SU-DHL-6 (cell line): ENCODE measurements around the gene TMEM231.

Source experiments
- EZH2phosphoT487 ChIP-seq: fragments of 200-600 bp; sonication (generic), shearing (Covaris generic); conservative IDR thresholded peaks from 2 replicates; pipeline ENCODE4 v1.6.1; 2018; ENCODE audit warnings: mild to moderate bottlenecking, antibody characterized with exemption, low read length, moderate library complexity, mixed read lengths
- TF ChIP-seq, protein P1 (sequence below): fragments of 200-600 bp; sonication (generic); IDR thresholded peaks from one replicate; pipeline ENCODE4 v1.5.1; 2017; ENCODE audit warnings: antibody characterized with exemption, mild to moderate bottlenecking, low read length, moderate library complexity; ENCODE audit not compliant: insufficient read depth, poor library complexity, severe bottlenecking

DNA sequence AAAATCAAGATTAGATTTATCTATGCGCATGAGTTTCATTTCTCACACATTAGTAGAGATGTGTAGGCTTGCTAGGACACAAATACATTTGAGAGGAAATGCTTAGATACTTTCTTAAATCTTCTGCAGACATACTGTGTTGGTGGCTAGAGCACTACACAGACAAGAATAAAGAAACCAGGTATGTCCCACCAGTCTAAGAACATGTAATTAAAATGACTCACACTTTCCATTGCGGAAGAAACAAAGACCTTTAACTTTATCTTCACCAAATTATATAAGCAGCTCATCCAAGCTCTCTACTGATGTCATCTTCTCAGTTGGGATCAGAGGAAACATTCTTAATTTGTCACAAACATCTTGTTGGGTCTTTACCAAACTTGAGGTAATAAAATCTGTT is 22.7 kb upstream of the TMEM231 start:
- TF ChIP-seq, protein P1, sequence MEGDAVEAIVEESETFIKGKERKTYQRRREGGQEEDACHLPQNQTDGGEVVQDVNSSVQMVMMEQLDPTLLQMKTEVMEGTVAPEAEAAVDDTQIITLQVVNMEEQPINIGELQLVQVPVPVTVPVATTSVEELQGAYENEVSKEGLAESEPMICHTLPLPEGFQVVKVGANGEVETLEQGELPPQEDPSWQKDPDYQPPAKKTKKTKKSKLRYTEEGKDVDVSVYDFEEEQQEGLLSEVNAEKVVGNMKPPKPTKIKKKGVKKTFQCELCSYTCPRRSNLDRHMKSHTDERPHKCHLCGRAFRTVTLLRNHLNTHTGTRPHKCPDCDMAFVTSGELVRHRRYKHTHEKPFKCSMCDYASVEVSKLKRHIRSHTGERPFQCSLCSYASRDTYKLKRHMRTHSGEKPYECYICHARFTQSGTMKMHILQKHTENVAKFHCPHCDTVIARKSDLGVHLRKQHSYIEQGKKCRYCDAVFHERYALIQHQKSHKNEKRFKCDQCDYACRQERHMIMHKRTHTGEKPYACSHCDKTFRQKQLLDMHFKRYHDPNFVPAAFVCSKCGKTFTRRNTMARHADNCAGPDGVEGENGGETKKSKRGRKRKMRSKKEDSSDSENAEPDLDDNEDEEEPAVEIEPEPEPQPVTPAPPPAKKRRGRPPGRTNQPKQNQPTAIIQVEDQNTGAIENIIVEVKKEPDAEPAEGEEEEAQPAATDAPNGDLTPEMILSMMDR: no peak
- TF ChIP-seq EZH2phosphoT487: no peak
